Thoracic aorta (tissue), 2 donors: ENCODE data around the gene NRIP3. TPM values are rescaled to one million over a fixed set of nuclear protein-coding genes. Genes with fewer than 3 reads are reported as not detected.

Experiments used
- ATAC-seq: fragments of 150-250 bp; one replicate; pipeline ENCODE4 v1.8.0; 2017; ENCODE audit warnings: low read depth; ENCODE audit not compliant: insufficient number of reproducible peaks, low FRiP score
- DNase-seq: peaks from one replicate; pipeline ENCODE4 v3.0.0-alpha.2; 2020; ENCODE audit warnings: low spot score
- H3K27ac ChIP-seq, 2 donors: fragments of 200-600 bp; sonication (generic); 1 replicate in 1 of 2; 2 replicates in 1 of 2; pipeline ENCODE4 v1.5.1; 2016; ENCODE audit warnings: mild to moderate bottlenecking in 2 of 2, moderate library complexity in 2 of 2
- H3K27me3 ChIP-seq: fragments of 200-600 bp; sonication (generic); replicated peaks from 2 replicates; pipeline ENCODE4 v1.6.0; 2016; ENCODE audit warnings: mild to moderate bottlenecking; ENCODE audit not compliant: insufficient read depth
- H3K36me3 ChIP-seq: fragments of 200-600 bp; sonication (generic); one replicate; pipeline ENCODE4 v1.5.1; 2016
- H3K4me1 ChIP-seq, 2 donors: fragments of 200-600 bp; sonication (generic); 1 replicate in 1 of 2; 2 replicates in 1 of 2; pipeline versions ENCODE4 v1.5.1 to v1.6.0; 2016; ENCODE audit warnings: low read depth in 2 of 2, mild to moderate bottlenecking in 1 of 2; ENCODE audit not compliant: control insufficient read depth in 1 of 2
- H3K4me3 ChIP-seq: fragments of 200-600 bp; sonication (generic); 2 replicates; pipeline ENCODE4 v1.5.1; 2016; ENCODE audit warnings: mild to moderate bottlenecking
- H3K9me3 ChIP-seq: fragments of 200-600 bp; sonication (generic); 2 replicates; pipeline ENCODE4 v1.5.1; 2016
- CTCF ChIP-seq: fragments of 200-600 bp; sonication (generic); IDR thresholded peaks from one replicate; pipeline ENCODE4 v1.5.1; 2019; ENCODE audit warnings: antibody characterized with exemption
- total RNA-seq, 2 donors: library from RNA; depleted of rRNA; stranded (reverse); fragments of >200 nt; gene quantifications; one replicate each; pipeline versions ENCODE4 v1.1.0 to v1.2.3, GENCODE V29; 2016

Gene NRIP3
- total RNA-seq, 2 donors from 2014 or later: 2.1 to 5.3 TPM

DNA sequence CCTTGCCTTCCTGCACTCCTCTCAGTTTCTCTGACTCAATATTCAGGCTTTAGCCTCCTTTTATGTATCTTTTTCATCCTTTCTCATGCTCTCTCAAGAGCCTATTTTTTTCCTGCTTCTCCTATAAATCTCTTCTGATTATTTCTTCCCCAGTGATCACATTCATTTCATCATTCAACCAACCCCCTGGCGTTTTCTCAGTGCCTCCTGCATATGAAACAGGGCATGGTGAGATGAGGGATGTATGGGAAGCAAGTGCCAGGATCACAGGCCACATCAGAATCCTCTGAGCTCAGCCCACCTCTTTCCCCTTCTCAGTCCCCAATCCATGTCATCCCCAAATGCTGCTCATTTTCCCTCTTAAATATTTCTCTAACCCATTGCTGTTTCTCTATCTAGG is 38.7 kb upstream of the NRIP3 start:
- H3K27ac ChIP-seq: no peak overlapping the region
- no peaks in the 10 kb centered on the region for H3K36me3 ChIP-seq
- no peaks in the 10 kb centered on the region for H3K4me1 ChIP-seq
- no peak for ATAC-seq
- DNase-seq: no peak
- no peak for TF ChIP-seq CTCF
- H3K9me3 ChIP-seq: no peaks in the 10 kb centered on the region
- H3K27me3 ChIP-seq: no peaks in the 10 kb centered on the region
- no peak overlapping the region for H3K4me3 ChIP-seq

GRCh38 chr11:9041747-9042146 is 37.9 kb upstream of the NRIP3 start:
- TF ChIP-seq CTCF: no peak
- ATAC-seq: no peak
- DNase-seq: no peak

DNA sequence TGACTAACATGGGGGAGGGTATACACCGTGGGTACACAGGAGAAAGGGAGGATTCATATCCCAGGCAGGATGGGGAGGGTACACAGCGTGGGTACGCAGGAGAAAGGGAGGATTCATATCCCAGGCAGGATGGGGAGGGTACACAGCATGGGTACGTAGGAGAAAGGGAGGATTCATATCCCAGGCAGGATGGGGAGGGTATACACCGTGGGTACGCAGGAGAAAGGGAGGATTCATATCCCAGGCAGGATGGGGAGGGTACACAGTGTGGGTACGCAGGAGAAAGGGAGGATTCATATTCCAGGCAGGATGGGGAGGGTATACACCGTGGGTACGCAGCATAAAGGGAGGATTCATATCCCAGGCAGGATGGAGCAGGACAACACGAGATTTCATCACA is 36.6 kb upstream of the NRIP3 start:
- ATAC-seq (no peak), DNase-seq (no peak)
- Histone ChIP-seq H3K36me3 (no peaks in the 10 kb centered on the region), H3K27ac (no peak overlapping the region), H3K9me3 (no peaks in the 10 kb centered on the region), H3K4me3 (no peak overlapping the region), H3K27me3 (no peaks in the 10 kb centered on the region), H3K4me1 (no peaks in the 10 kb centered on the region)
- no peak for TF ChIP-seq CTCF

More at GRCh38 chr11:9041747-9042146, 37.9 kb upstream of the NRIP3 start:
- Histone ChIP-seq H3K4me3 (no peak overlapping the region), H3K9me3 (no peaks in the 10 kb centered on the region), H3K36me3 (no peaks in the 10 kb centered on the region), H3K4me1 (no peaks in the 10 kb centered on the region), H3K27ac (no peak overlapping the region), H3K27me3 (no peaks in the 10 kb centered on the region)

- Histone ChIP-seq H3K4me1 (no peaks in the 10 kb centered on the region), H3K9me3 (no peaks in the 10 kb centered on the region), H3K27ac (no peak overlapping the region), H3K4me3 (no peak overlapping the region), H3K36me3 (no peaks in the 10 kb centered on the region), H3K27me3 (no peaks in the 10 kb centered on the region)
- TF ChIP-seq CTCF: no peak
- DNase-seq (no peak), ATAC-seq (no peak)
Measured at GRCh38 chr11:9039863-9040262, 36.1 kb upstream of the NRIP3 start.

DNA sequence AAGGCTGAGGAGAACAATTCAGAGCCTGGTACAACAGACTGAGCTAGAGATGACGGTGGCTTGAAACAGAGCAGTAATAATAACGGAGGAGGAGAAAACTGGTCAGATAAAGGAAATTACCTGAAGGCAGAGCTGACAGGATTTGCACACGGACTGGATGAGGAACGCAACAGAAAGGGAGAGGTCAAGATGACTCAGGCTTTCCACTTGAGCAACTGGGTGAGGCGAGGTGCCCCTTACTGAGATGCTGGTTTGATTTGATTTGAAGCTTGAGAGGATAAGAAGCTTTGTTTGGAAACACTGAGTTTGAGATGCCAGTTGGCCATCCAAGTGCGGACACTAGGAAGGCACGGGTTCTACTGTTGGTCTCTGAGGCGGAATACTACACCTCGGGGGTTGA is 35.4 kb upstream of the NRIP3 start:
- no peak for TF ChIP-seq CTCF
- Histone ChIP-seq H3K9me3 (no peaks in the 10 kb centered on the region), H3K4me3 (no peak overlapping the region), H3K36me3 (no peaks in the 10 kb centered on the region), H3K4me1 (no peaks in the 10 kb centered on the region), H3K27ac (no peak overlapping the region), H3K27me3 (no peaks in the 10 kb centered on the region)
- no peak for DNase-seq
- no peak for ATAC-seq
